ENCODE data around the gene PIAS3.

Gene PIAS3

GRCh38 chr1:145858901-145859490 is at the start of gene PIAS3:
TSS of gene PIAS3 (minus strand) at chr1:145859081. CDS start at chr1:145858990, 91 bp downstream.
- peak; percentile 65 to 70 for DNase-seq (ENCODE audit: low read depth in 2 of 2, low spot score in 1 of 2)

- DNase-seq (ENCODE audit: low read depth in 2 of 2, low spot score in 1 of 2), result no peak
Measured at GRCh38 chr1:145908653-145909052, 49.8 kb upstream of the PIAS3 start.

- DNase-seq (ENCODE audit: low read depth in 2 of 2, low spot score in 1 of 2), result no peak
Measured at GRCh38 chr1:145906954-145907753, 48.3 kb upstream of the PIAS3 start.

GRCh38 chr1:145901312-145902021 is 42.6 kb upstream of the PIAS3 start:
- no peak for DNase-seq (ENCODE audit: low read depth in 2 of 2, low spot score in 1 of 2)

- no peak for DNase-seq (ENCODE audit: low read depth in 2 of 2, low spot score in 1 of 2)
Measured at GRCh38 chr1:145898756-145899155, 39.9 kb upstream of the PIAS3 start.

- no peak for DNase-seq (ENCODE audit: low read depth in 2 of 2, low spot score in 1 of 2)
Measured at GRCh38 chr1:145897969-145898368, 39.1 kb upstream of the PIAS3 start.

- no peak for DNase-seq (ENCODE audit: low read depth in 2 of 2, low spot score in 1 of 2)
Measured at GRCh38 chr1:145895471-145895870, 36.6 kb upstream of the PIAS3 start.

- no peak for DNase-seq (ENCODE audit: low read depth in 2 of 2, low spot score in 1 of 2)
Measured at GRCh38 chr1:145893306-145894055, 34.6 kb upstream of the PIAS3 start.

- DNase-seq (ENCODE audit: low read depth in 2 of 2, low spot score in 1 of 2), result no peak
Measured at GRCh38 chr1:145892486-145893087, 33.7 kb upstream of the PIAS3 start.

- DNase-seq (ENCODE audit: low read depth in 2 of 2, low spot score in 1 of 2), result no peak
Measured at GRCh38 chr1:145891587-145892485, 33.0 kb upstream of the PIAS3 start.

GRCh38 chr1:145891143-145891542 is 32.3 kb upstream of the PIAS3 start:
- no peak for DNase-seq (ENCODE audit: low read depth in 2 of 2, low spot score in 1 of 2)

GRCh38 chr1:145889722-145890121 is 30.8 kb upstream of the PIAS3 start:
- no peak for DNase-seq (ENCODE audit: low read depth in 2 of 2, low spot score in 1 of 2)

- DNase-seq (ENCODE audit: low read depth in 2 of 2, low spot score in 1 of 2), result no peak
Measured at GRCh38 chr1:145887631-145888030, 28.8 kb upstream of the PIAS3 start.

- DNase-seq (ENCODE audit: low read depth in 2 of 2, low spot score in 1 of 2), result no peak
Measured at GRCh38 chr1:145886816-145887215, 27.9 kb upstream of the PIAS3 start.

GRCh38 chr1:145886390-145886789 is 27.5 kb upstream of the PIAS3 start:
- no peak for DNase-seq (ENCODE audit: low read depth in 2 of 2, low spot score in 1 of 2)

- DNase-seq (ENCODE audit: low read depth in 2 of 2, low spot score in 1 of 2), result peak; percentile 62 to 76
Measured at GRCh38 chr1:145885738-145886287, 26.9 kb upstream of the PIAS3 start, which contains the start of gene ANKRD35. TSS of gene ANKRD35 (minus strand) at chr1:145885866. CDS start at chr1:145885758, 108 bp downstream.

- no peak for DNase-seq (ENCODE audit: low read depth in 2 of 2, low spot score in 1 of 2)
Measured at GRCh38 chr1:145884675-145885074, 25.8 kb upstream of the PIAS3 start.

- DNase-seq (ENCODE audit: low read depth in 2 of 2, low spot score in 1 of 2), result no peak
Measured at GRCh38 chr1:145879775-145880174, 20.9 kb upstream of the PIAS3 start.

GRCh38 chr1:145878724-145879123 is 19.8 kb upstream of the PIAS3 start:
- DNase-seq (ENCODE audit: low read depth in 2 of 2, low spot score in 1 of 2), result no peak
